Caco-2 (cell line): ENCODE results near the gene TTC24. TPM values are rescaled to one million over a fixed set of nuclear protein-coding genes. Genes with fewer than 3 reads are reported as not detected.

ENCODE experiments used
- BruUV-seq: library from RNA; stranded (reverse); fragments of 400-500 nt; replicated peaks from 2 replicates; lab custom pipeline; 2021; lab: Mats Ljungman, UMichigan
- CTCF ChIA-PET: fragments of 300-600 bp; sonication (Branson Sonifier 250); formaldehyde crosslinking; loops from one replicate; lab custom pipeline; 2022; ENCODE audit warnings: antibody characterized with exemption; lab: Charles Lee
- POLR2A ChIA-PET: fragments of 300-600 bp; sonication (Branson Sonifier 250); formaldehyde crosslinking; loops from one replicate; lab custom pipeline; 2022; ENCODE audit warnings: antibody characterized with exemption; lab: Charles Lee
- DNase-seq, 2 experiments: peaks; one replicate each; pipeline versions ENCODE4 v3.0.0 to v3.0.0-alpha.2; 2020 to 2022
- H3K27me3 ChIP-seq: replicated peaks from 2 replicates; pipeline ENCODE4 v1.6.0; 2011; ENCODE audit warnings: low read length; ENCODE audit not compliant: control insufficient read depth, insufficient read depth
- H3K36me3 ChIP-seq: 2 replicates; pipeline ENCODE4 v1.5.1; 2011; ENCODE audit warnings: low read length; ENCODE audit not compliant: control insufficient read depth, insufficient read depth
- H3K4me1 ChIP-seq: fragments of 250-450 bp; sonication (Bioruptor Pico); 2 replicates; pipeline ENCODE4 v1.5.1; 2020; ENCODE audit warnings: mild to moderate bottlenecking
- H3K4me3 ChIP-seq: 2 replicates; pipeline ENCODE4 v1.5.1; 2011; ENCODE audit warnings: low read depth, mild to moderate bottlenecking, control low read depth, low read length
- H3K9me3 ChIP-seq: fragments of 250-450 bp; sonication (Bioruptor Pico); 2 replicates; pipeline ENCODE4 v1.5.1; 2020; ENCODE audit warnings: mild to moderate bottlenecking, moderate library complexity
- H3K27ac Mint-ChIP-seq: one replicate; pipeline ENCODE4 v1.8.0; 2022; ENCODE audit warnings: mixed read lengths; ENCODE audit not compliant: unreplicated experiment
- H3K27me3 Mint-ChIP-seq: one replicate; pipeline ENCODE4 v1.8.0; 2022; ENCODE audit warnings: mixed read lengths; ENCODE audit not compliant: insufficient read depth, unreplicated experiment
- H3K36me3 Mint-ChIP-seq: one replicate; pipeline ENCODE4 v1.8.0; 2022; ENCODE audit warnings: mild to moderate bottlenecking, mixed read lengths; ENCODE audit not compliant: insufficient read depth, unreplicated experiment
- H3K4me1 Mint-ChIP-seq: one replicate; pipeline ENCODE4 v1.8.0; 2022; ENCODE audit warnings: low read depth, mixed read lengths; ENCODE audit not compliant: unreplicated experiment
- H3K4me3 Mint-ChIP-seq: one replicate; pipeline ENCODE4 v1.8.0; 2022; ENCODE audit warnings: mild to moderate bottlenecking, moderate library complexity, mixed read lengths; ENCODE audit not compliant: unreplicated experiment
- H3K9me3 Mint-ChIP-seq: one replicate; pipeline ENCODE4 v1.8.0; 2022; ENCODE audit warnings: mixed read lengths; ENCODE audit not compliant: unreplicated experiment
- intact Hi-C: fragments of 100-400 bp; cut with micrococcal nuclease; formaldehyde crosslinking; loops from one replicate; pipeline ENCODE4 v1.10.0; 2022; ENCODE audit not compliant: unreplicated experiment
- total RNA-seq: library from RNA; stranded (reverse); gene quantifications from 2 replicates; pipeline ENCODE4 v1.2.3, GENCODE V29; 2022
- TF ChIP-seq, protein P1 (sequence below), 2 experiments: fragments of 200-600 bp in 1 of 2; IDR thresholded peaks; 1 replicate in 1 of 2; 2 replicates in 1 of 2; pipeline versions ENCODE4 v1.5.1 to v1.8.0; 2011 to 2022; ENCODE audit warnings: antibody characterized with exemption in 1 of 2, control low read depth in 1 of 2, inconsistent platforms in 1 of 2, low read depth in 1 of 2, low read length in 1 of 2, mild to moderate bottlenecking in 1 of 2, moderate library complexity in 1 of 2; ENCODE audit not compliant: insufficient read depth in 1 of 2, severe bottlenecking in 1 of 2, unreplicated experiment in 1 of 2

Gene TTC24
- total RNA-seq, 1 experiment from 2014 or later, result not detected

DNA sequence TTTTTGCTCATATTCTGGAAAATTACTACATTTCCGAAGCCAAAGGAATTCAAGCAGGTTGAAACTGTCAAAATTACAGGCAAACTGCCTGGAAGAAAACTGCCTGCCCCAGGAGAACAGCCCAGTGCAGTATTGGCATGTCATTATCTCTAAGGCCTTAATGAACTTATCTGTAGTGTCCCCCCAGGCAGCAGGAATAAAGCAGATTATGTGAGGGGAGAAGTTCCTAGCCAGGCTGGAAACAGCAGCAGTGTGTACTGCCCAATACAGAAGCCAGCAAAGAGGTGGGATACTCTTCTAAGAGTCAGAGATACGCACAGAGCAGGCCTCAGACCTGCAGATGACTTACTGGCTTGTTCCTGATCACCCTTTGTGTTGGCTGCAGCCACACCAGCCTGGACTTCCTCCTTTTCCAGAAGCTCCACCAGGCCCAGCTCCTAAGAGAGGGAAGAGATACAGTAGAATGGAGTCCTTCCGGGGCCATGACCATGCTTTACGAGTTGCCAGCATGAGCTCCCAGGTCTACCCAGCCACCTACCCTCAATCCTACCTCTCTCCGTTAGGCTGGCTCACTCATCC, 18.8 kb upstream of the TTC24 start:
- CTCF ChIA-PET, result no interaction called here
- H3K4me3 ChIP-seq, result no peak overlapping the region
- H3K36me3 Mint-ChIP-seq, result peaks cover 35% of the 10 kb centered on the region

DNA sequence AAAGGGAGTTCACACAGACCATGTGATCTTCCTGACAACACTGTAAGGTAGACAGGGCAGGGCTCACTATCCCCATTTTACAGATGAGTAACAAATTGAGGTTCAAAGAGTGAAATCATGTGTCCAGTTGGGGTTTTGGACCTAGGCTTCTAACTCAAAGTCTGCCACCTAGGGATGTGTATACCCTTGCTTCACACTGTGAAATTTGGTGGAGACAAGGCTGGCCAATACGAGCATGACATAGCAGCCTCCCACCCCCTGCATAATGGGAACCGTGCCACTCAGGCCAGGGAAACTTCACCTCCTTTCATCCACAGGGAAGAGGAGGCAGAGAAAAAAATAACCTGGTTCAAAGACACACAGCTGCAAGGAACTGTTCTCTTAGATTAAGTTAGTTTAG, 14.0 kb upstream of the TTC24 start:
- H3K4me1 Mint-ChIP-seq, result peaks cover 16% of the 10 kb centered on the region
- no peaks in the 10 kb centered on the region for H3K9me3 Mint-ChIP-seq
- CTCF ChIA-PET, result no interaction called here
- POLR2A ChIA-PET, result no interaction called here
- H3K4me3 ChIP-seq, result no peak overlapping the region
- H3K4me1 ChIP-seq, result peaks cover 15% of the 10 kb centered on the region
- intact Hi-C loops, result no loop called here
- H3K36me3 Mint-ChIP-seq, result peaks cover 50% of the 10 kb centered on the region
- no peak for DNase-seq
- no TSS peak for BruUV-seq
- H3K36me3 ChIP-seq, result 0 out of 2 replicates have a peak, but pooled peaks cover 1% of the 10 kb centered on the region
- H3K9me3 ChIP-seq, result no peaks in the 10 kb centered on the region
- H3K27ac Mint-ChIP-seq, result no peak overlapping the region
- H3K27me3 ChIP-seq, result no peaks in the 10 kb centered on the region
- no peaks in the 10 kb centered on the region for H3K27me3 Mint-ChIP-seq
- TF ChIP-seq, protein P1, sequence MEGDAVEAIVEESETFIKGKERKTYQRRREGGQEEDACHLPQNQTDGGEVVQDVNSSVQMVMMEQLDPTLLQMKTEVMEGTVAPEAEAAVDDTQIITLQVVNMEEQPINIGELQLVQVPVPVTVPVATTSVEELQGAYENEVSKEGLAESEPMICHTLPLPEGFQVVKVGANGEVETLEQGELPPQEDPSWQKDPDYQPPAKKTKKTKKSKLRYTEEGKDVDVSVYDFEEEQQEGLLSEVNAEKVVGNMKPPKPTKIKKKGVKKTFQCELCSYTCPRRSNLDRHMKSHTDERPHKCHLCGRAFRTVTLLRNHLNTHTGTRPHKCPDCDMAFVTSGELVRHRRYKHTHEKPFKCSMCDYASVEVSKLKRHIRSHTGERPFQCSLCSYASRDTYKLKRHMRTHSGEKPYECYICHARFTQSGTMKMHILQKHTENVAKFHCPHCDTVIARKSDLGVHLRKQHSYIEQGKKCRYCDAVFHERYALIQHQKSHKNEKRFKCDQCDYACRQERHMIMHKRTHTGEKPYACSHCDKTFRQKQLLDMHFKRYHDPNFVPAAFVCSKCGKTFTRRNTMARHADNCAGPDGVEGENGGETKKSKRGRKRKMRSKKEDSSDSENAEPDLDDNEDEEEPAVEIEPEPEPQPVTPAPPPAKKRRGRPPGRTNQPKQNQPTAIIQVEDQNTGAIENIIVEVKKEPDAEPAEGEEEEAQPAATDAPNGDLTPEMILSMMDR (IDR thresholded peaks at IDR 0.05; ENCODE audit: insufficient read depth in 1 of 2, low read depth in 1 of 2, low read length in 1 of 2, severe bottlenecking in 1 of 2, unreplicated experiment in 1 of 2), result no peak
- H3K4me3 Mint-ChIP-seq, result no peak overlapping the region

More for the DNA sequence above, 18.8 kb upstream of the TTC24 start:
- Mint-ChIP-seq H3K27ac (no peak overlapping the region), H3K9me3 (no peaks in the 10 kb centered on the region), H3K4me1 (peaks cover 27% of the 10 kb centered on the region), H3K27me3 (no peaks in the 10 kb centered on the region), H3K4me3 (no peak overlapping the region)
- Histone ChIP-seq H3K36me3 (0 out of 2 replicates have a peak, but pooled peaks cover 1% of the 10 kb centered on the region), H3K4me1 (peaks cover 26% of the 10 kb centered on the region), H3K9me3 (no peaks in the 10 kb centered on the region), H3K27me3 (no peaks in the 10 kb centered on the region)
- TF ChIP-seq, protein P1 (IDR thresholded peaks at IDR 0.05; ENCODE audit: insufficient read depth in 1 of 2, low read depth in 1 of 2, low read length in 1 of 2, severe bottlenecking in 1 of 2, unreplicated experiment in 1 of 2), result no peak
- POLR2A ChIA-PET, result no interaction called here
- DNase-seq, result no peak
- BruUV-seq, result no TSS peak
- intact Hi-C loops, result no loop called here

DNA sequence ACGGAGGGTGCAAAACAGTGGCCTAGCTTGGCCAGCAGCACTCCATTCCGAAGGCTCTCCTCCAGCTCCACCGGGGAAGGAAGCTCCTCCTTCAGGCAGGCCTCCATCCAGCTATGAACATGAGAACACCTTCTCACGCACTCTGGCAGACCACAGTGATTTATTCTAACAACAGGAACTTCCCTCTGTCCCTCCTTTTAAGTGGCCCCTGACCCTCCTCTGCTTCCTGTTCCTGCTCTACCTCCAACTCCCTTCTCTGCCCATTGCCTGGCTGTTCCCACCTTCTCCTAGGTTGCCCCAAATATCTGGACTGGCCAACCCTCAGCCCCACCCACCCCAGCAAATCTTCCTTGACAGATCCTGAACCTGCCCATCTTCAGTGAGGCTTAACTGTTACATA, 13.1 kb upstream of the TTC24 start:
- Histone ChIP-seq H3K36me3 (0 out of 2 replicates have a peak, but pooled peaks cover 1% of the 10 kb centered on the region), H3K4me1 (peaks cover 16% of the 10 kb centered on the region; the same call in 1 of the 2 replicates), H3K27me3 (no peaks in the 10 kb centered on the region), H3K9me3 (no peaks in the 10 kb centered on the region), H3K4me3 (no peak overlapping the region)
- Mint-ChIP-seq H3K4me1 (peaks cover 18% of the 10 kb centered on the region), H3K9me3 (no peaks in the 10 kb centered on the region), H3K27me3 (no peaks in the 10 kb centered on the region), H3K4me3 (no peak overlapping the region), H3K27ac (no peak overlapping the region), H3K36me3 (peaks cover 41% of the 10 kb centered on the region)
- DNase-seq, result no peak
- TF ChIP-seq, protein P1 (IDR thresholded peaks at IDR 0.05; ENCODE audit: insufficient read depth in 1 of 2, low read depth in 1 of 2, low read length in 1 of 2, severe bottlenecking in 1 of 2, unreplicated experiment in 1 of 2), result no peak
- intact Hi-C loops, result no loop called here
- ChIA-PET CTCF (no interaction called here), POLR2A (interaction anchor here (0.6 kb wide), 1 partner anchor 65 kb away, joined by 8 read pairs; no protein-coding TSS in a partner anchor)
- no TSS peak for BruUV-seq
